GM12878 (cell line): ENCODE data around the gene NOVA1. TPM values are rescaled to one million over a fixed set of nuclear protein-coding genes. Genes with fewer than 3 reads are reported as not detected.

ENCODE experiments used
- ATAC-seq: fragments of 200-7000 bp; cut with Tn5 transposase; 3 replicates; pipeline ENCODE4 v1.9.1; 2020; ENCODE audit warnings: mild to moderate bottlenecking, moderate library complexity
- BruUV-seq: library from RNA; stranded (reverse); fragments of 400-500 nt; replicated peaks from 2 replicates; lab custom pipeline; 2021; lab: Mats Ljungman, UMichigan
- CTCF ChIA-PET: fragments of 300-600 bp; sonication (Branson Sonifier 250); formaldehyde crosslinking; extraction: SDS; loops from one replicate; lab custom pipeline; 2021; ENCODE audit warnings: inconsistent platforms; lab: Yijun Ruan, JAX
- POLR2A ChIA-PET: fragments of 350-600 bp; formaldehyde crosslinking; extraction: SDS; loops from one replicate; lab custom pipeline; 2021; ENCODE audit warnings: inconsistent platforms; lab: Charles Lee
- RAD21 ChIA-PET: fragments of 300-600 bp; sonication (Branson Sonifier 250); formaldehyde crosslinking; loops from one replicate; lab custom pipeline; 2023; ENCODE audit warnings: antibody characterized with exemption; ENCODE audit not compliant: unreplicated experiment; lab: Charles Lee
- SMC1A ChIA-PET: fragments of 300-600 bp; sonication (Branson Sonifier 250); formaldehyde crosslinking; loops from one replicate; lab custom pipeline; 2023; ENCODE audit not compliant: unreplicated experiment, uncharacterized antibody; lab: Charles Lee
- DNase-seq: peaks from one replicate; pipeline ENCODE4 v3.0.0-alpha.2; 2011; ENCODE audit warnings: low read depth, low spot score
- FAIRE-seq: peaks from 3 replicates; lab custom pipeline; 2011; peaks lifted over from hg19 to GRCh38; lab: Jason Lieb, UNC
- H2AFZ ChIP-seq: 2 replicates; pipeline ENCODE4 v1.6.0; 2011; ENCODE audit warnings: low read depth, low read length, control low read depth; ENCODE audit not compliant: control insufficient read depth
- H3K27ac ChIP-seq: 2 replicates; pipeline ENCODE4 v1.5.1; 2011; ENCODE audit warnings: control low read depth; ENCODE audit not compliant: control insufficient read depth, insufficient read depth
- H3K27me3 ChIP-seq, 2 experiments: replicated peaks in 1 of 2; 2 replicates each; pipeline versions ENCODE4 v1.6.0 to v1.6.1; 2011; ENCODE audit warnings: low read length in 1 of 2; ENCODE audit not compliant: control insufficient read depth in 2 of 2, insufficient read depth in 2 of 2
- H3K36me3 ChIP-seq, 2 experiments: 2 replicates each; pipeline ENCODE4 v1.5.1; 2011; ENCODE audit warnings: low read length in 1 of 2; ENCODE audit not compliant: control insufficient read depth in 2 of 2, insufficient read depth in 2 of 2
- H3K4me1 ChIP-seq: 2 replicates; pipeline ENCODE4 v1.6.1; 2011; ENCODE audit warnings: mild to moderate bottlenecking, low read length, moderate library complexity, mixed read lengths; ENCODE audit not compliant: control insufficient read depth, insufficient read depth
- H3K4me2 ChIP-seq: 2 replicates; pipeline ENCODE4 v1.6.0; 2011; ENCODE audit warnings: control low read depth; ENCODE audit not compliant: control insufficient read depth, insufficient read depth
- H3K4me3 ChIP-seq: fragments of 200-600 bp; sonication (generic); 2 replicates; pipeline ENCODE4 v1.5.1; 2016
- H3K79me2 ChIP-seq: 2 replicates; pipeline ENCODE4 v1.6.0; 2011; ENCODE audit warnings: low read length; ENCODE audit not compliant: control insufficient read depth, insufficient read depth
- H3K9ac ChIP-seq: 2 replicates; pipeline ENCODE4 v1.8.0; 2011; ENCODE audit warnings: low read length, control low read depth, mixed read lengths; ENCODE audit not compliant: control insufficient read depth, insufficient read depth
- H3K9me3 ChIP-seq: replicated peaks from 3 replicates; pipeline ENCODE4 v1.5.1; 2011; ENCODE audit warnings: mild to moderate bottlenecking, low read length; ENCODE audit not compliant: control insufficient read depth, insufficient read depth
- H4K20me1 ChIP-seq: 2 replicates; pipeline ENCODE4 v1.6.0; 2011; ENCODE audit not compliant: control insufficient read depth, insufficient read depth
- BCL11A ChIP-seq: IDR thresholded peaks from 2 replicates; pipeline ENCODE4 v1.6.1; 2011; ENCODE audit warnings: low read depth, low read length
- BHLHE40 ChIP-seq, 2 experiments: fragments of 450-650 bp in 1 of 2; IDR thresholded peaks; 2 replicates each; pipeline ENCODE4 v1.6.1; 2011 to 2017; ENCODE audit warnings: low read depth in 2 of 2, borderline replicate concordance in 1 of 2, improper control_type of control experiment in 1 of 2, low read length in 1 of 2, mild to moderate bottlenecking in 1 of 2
- CHD1 ChIP-seq: IDR thresholded peaks from 2 replicates; pipeline ENCODE4 v1.6.1; 2012; ENCODE audit warnings: low read depth, low read length, improper control_type of control experiment
- EGR1 ChIP-seq, 2 experiments: IDR thresholded peaks; 1 replicate in 1 of 2; 2 replicates in 1 of 2; pipeline ENCODE4 v1.6.1; 2011 to 2012; ENCODE audit warnings: low read depth in 2 of 2, low read length in 2 of 2, borderline replicate concordance in 1 of 2, mild to moderate bottlenecking in 1 of 2, moderate library complexity in 1 of 2
- IKZF1 ChIP-seq: fragments of 450-650 bp; conservative IDR thresholded peaks from 2 replicates; pipeline ENCODE4 v1.6.1; 2017; ENCODE audit warnings: antibody characterized with exemption, mild to moderate bottlenecking
- JUND ChIP-seq: IDR thresholded peaks from 2 replicates; pipeline ENCODE4 v1.6.1; 2012; ENCODE audit warnings: low read depth, mild to moderate bottlenecking, low read length, improper control_type of control experiment, moderate library complexity
- LARP7 ChIP-seq: fragments of 450-650 bp; IDR thresholded peaks from 2 replicates; pipeline ENCODE4 v1.6.1; 2017; ENCODE audit warnings: mild to moderate bottlenecking
- NR2C2 ChIP-seq: IDR thresholded peaks from 2 replicates; pipeline ENCODE4 v1.6.1; 2011; ENCODE audit warnings: borderline replicate concordance, low read depth; ENCODE audit not compliant: control insufficient read depth, insufficient read length
- PKNOX1 ChIP-seq: fragments of 450-650 bp; IDR thresholded peaks from 2 replicates; pipeline ENCODE4 v1.6.1; 2016; ENCODE audit warnings: mild to moderate bottlenecking
- POLR2AphosphoS2 ChIP-seq: IDR thresholded peaks from 2 replicates; pipeline ENCODE4 v1.6.1; 2011; ENCODE audit warnings: low read depth, mild to moderate bottlenecking, low read length, improper control_type of control experiment, moderate library complexity
- REST ChIP-seq: IDR thresholded peaks from 2 replicates; pipeline ENCODE4 v1.6.1; 2012; ENCODE audit warnings: mild to moderate bottlenecking, low read depth, low read length
- RUNX3 ChIP-seq: IDR thresholded peaks from 2 replicates; pipeline ENCODE4 v1.6.1; 2012; ENCODE audit warnings: low read length, inconsistent platforms
- ZNF207 ChIP-seq: fragments of 450-650 bp; IDR thresholded peaks from 2 replicates; pipeline ENCODE4 v1.6.1; 2014; ENCODE audit warnings: antibody characterized with exemption, mild to moderate bottlenecking, borderline replicate concordance
- WGBS: methylation state at CpG from one replicate; pipeline ENCODE4 v1.1.6; 2016; ENCODE audit warnings: low lambda C conversion rate; ENCODE audit not compliant: insufficient replicate concordance, insufficient coverage; ENCODE audit errors: missing lambda C conversion rate; 5-methylcytosine and 5-hydroxymethylcytosine counted together
- in situ Hi-C: fragments of 300-500 bp; cut with MboI; formaldehyde crosslinking; loops from 9 replicates; pipeline ENCODE4 v1.14.3; 2018; ENCODE audit warnings: mixed read lengths
- intact Hi-C: fragments of 100-400 bp; cut with micrococcal nuclease; formaldehyde crosslinking; loops from one replicate; pipeline ENCODE4 v1.14.2; 2022; ENCODE audit not compliant: unreplicated experiment
- polyA plus RNA-seq, 11 experiments: library from polyadenylated mRNA; depleted of rRNA in 4 of 11; unstranded in 6 of 11; stranded (reverse) in 5 of 11; fragments of >200 nt; fragmentation: Nextera tagmentation in 4 of 11; fragmentation: Illumina TruSeq in 1 of 11; extraction: Ambion mirVana in 4 of 11; extraction: Trizol in 1 of 11; gene quantifications; 1 replicate in 1 of 11; 2 replicates in 10 of 11; pipeline versions ENCODE4 v1.2.1 to v1.2.3, GENCODE V29; 2011 to 2016; ENCODE audit warnings: inconsistent platforms in 2 of 11, missing spikeins in 2 of 11, low read depth in 1 of 11
- total RNA-seq, 4 experiments: library from RNA; depleted of rRNA in 3 of 4; stranded (reverse); fragments of >200 nt in 3 of 4; fragmentation: Illumina TruSeq in 1 of 4; extraction: Trizol in 1 of 4; gene quantifications; 2 replicates each; pipeline versions ENCODE4 v1.2.1 to v1.2.3, GENCODE V29; 2013 to 2021

Gene NOVA1
- total and polyA plus RNA-seq, 10 of the 15 experiments (the other 5 are each of a cell fraction or from before 2014, with no cell fraction given), result 0.05 to 0.41 TPM; not detected in 8

GRCh38 chr14:26526137-26526536 is 71.7 kb downstream of the NOVA1 start:
- BruUV-seq, result no TSS peak
- H3K27ac ChIP-seq, result no peak overlapping the region
- H3K79me2 ChIP-seq, result no peaks in the 10 kb centered on the region
- no peak overlapping the region for H3K9ac ChIP-seq
- RAD21 ChIA-PET, result no interaction called here
- H3K27me3 ChIP-seq, result no peaks in the 10 kb centered on the region
- POLR2A ChIA-PET, result no interaction called here
- CTCF ChIA-PET, result interaction anchor here (0.6 kb wide), 1 partner anchor 111 kb away, joined by 3 read pairs; no protein-coding TSS in a partner anchor
- DNase-seq (no peak), FAIRE-seq (no peak), ATAC-seq (no peak)
- H3K36me3 ChIP-seq, result no peaks in the 10 kb centered on the region
- SMC1A ChIA-PET, result no interaction called here
- no peak overlapping the region for H3K4me2 ChIP-seq
- in situ Hi-C loops, result no loop called here
- no peaks in the 10 kb centered on the region for H4K20me1 ChIP-seq
- H2AFZ ChIP-seq, result no peak overlapping the region
- intact Hi-C loops, result no loop called here
- TF ChIP-seq CHD1 (no peak), LARP7 (no peak), NR2C2 (no peak), BCL11A (no peak), ZNF207 (no peak), REST (no peak), PKNOX1 (no peak), POLR2AphosphoS2 (no peak), IKZF1 (no peak), BHLHE40 (IDR thresholded peaks at IDR 0.05; ENCODE audit: borderline replicate concordance in 1 of 2, low read depth in 2 of 2, low read length in 1 of 2) (no peak), EGR1 (IDR thresholded peaks at IDR 0.05; ENCODE audit: borderline replicate concordance in 1 of 2, low read depth in 2 of 2, low read length in 2 of 2) (no peak), RUNX3 (no peak), JUND (no peak)
- no peak overlapping the region for H3K4me3 ChIP-seq
- H3K9me3 ChIP-seq, result no peaks in the 10 kb centered on the region
- H3K4me1 ChIP-seq, result no peaks in the 10 kb centered on the region
- WGBS, result 41% methylated on average over 1 of the region's 1 CpG
